GM12878 (cell line): ENCODE data around the gene MOCS1. TPM values are rescaled to one million over a fixed set of nuclear protein-coding genes. Genes with fewer than 3 reads are reported as not detected.

Source experiments
- ATAC-seq: fragments of 200-7000 bp; cut with Tn5 transposase; 3 replicates; pipeline ENCODE4 v1.9.1; 2020; ENCODE audit warnings: mild to moderate bottlenecking, moderate library complexity
- BruUV-seq: library from RNA; stranded (reverse); fragments of 400-500 nt; replicated peaks from 2 replicates; lab custom pipeline; 2021; lab: Mats Ljungman, UMichigan
- CTCF ChIA-PET: fragments of 300-600 bp; sonication (Branson Sonifier 250); formaldehyde crosslinking; extraction: SDS; loops from one replicate; lab custom pipeline; 2021; ENCODE audit warnings: inconsistent platforms; lab: Yijun Ruan, JAX
- POLR2A ChIA-PET: fragments of 350-600 bp; formaldehyde crosslinking; extraction: SDS; loops from one replicate; lab custom pipeline; 2021; ENCODE audit warnings: inconsistent platforms; lab: Charles Lee
- RAD21 ChIA-PET: fragments of 300-600 bp; sonication (Branson Sonifier 250); formaldehyde crosslinking; loops from one replicate; lab custom pipeline; 2023; ENCODE audit warnings: antibody characterized with exemption; ENCODE audit not compliant: unreplicated experiment; lab: Charles Lee
- SMC1A ChIA-PET: fragments of 300-600 bp; sonication (Branson Sonifier 250); formaldehyde crosslinking; loops from one replicate; lab custom pipeline; 2023; ENCODE audit not compliant: unreplicated experiment, uncharacterized antibody; lab: Charles Lee
- DNase-seq: peaks from one replicate; pipeline ENCODE4 v3.0.0-alpha.2; 2011; ENCODE audit warnings: low read depth, low spot score
- FAIRE-seq: peaks from 3 replicates; lab custom pipeline; 2011; peaks lifted over from hg19 to GRCh38; lab: Jason Lieb, UNC
- H2AFZ ChIP-seq: 2 replicates; pipeline ENCODE4 v1.6.0; 2011; ENCODE audit warnings: low read depth, low read length, control low read depth; ENCODE audit not compliant: control insufficient read depth
- H3K27ac ChIP-seq: 2 replicates; pipeline ENCODE4 v1.5.1; 2011; ENCODE audit warnings: control low read depth; ENCODE audit not compliant: control insufficient read depth, insufficient read depth
- H3K27me3 ChIP-seq, 2 experiments: replicated peaks in 1 of 2; 2 replicates each; pipeline versions ENCODE4 v1.6.0 to v1.6.1; 2011; ENCODE audit warnings: low read length in 1 of 2; ENCODE audit not compliant: control insufficient read depth in 2 of 2, insufficient read depth in 2 of 2
- H3K36me3 ChIP-seq, 2 experiments: 2 replicates each; pipeline ENCODE4 v1.5.1; 2011; ENCODE audit warnings: low read length in 1 of 2; ENCODE audit not compliant: control insufficient read depth in 2 of 2, insufficient read depth in 2 of 2
- H3K4me1 ChIP-seq: 2 replicates; pipeline ENCODE4 v1.6.1; 2011; ENCODE audit warnings: mild to moderate bottlenecking, low read length, moderate library complexity, mixed read lengths; ENCODE audit not compliant: control insufficient read depth, insufficient read depth
- H3K4me2 ChIP-seq: 2 replicates; pipeline ENCODE4 v1.6.0; 2011; ENCODE audit warnings: control low read depth; ENCODE audit not compliant: control insufficient read depth, insufficient read depth
- H3K4me3 ChIP-seq: fragments of 200-600 bp; sonication (generic); 2 replicates; pipeline ENCODE4 v1.5.1; 2016
- H3K79me2 ChIP-seq: 2 replicates; pipeline ENCODE4 v1.6.0; 2011; ENCODE audit warnings: low read length; ENCODE audit not compliant: control insufficient read depth, insufficient read depth
- H3K9ac ChIP-seq: 2 replicates; pipeline ENCODE4 v1.8.0; 2011; ENCODE audit warnings: low read length, control low read depth, mixed read lengths; ENCODE audit not compliant: control insufficient read depth, insufficient read depth
- H3K9me3 ChIP-seq: replicated peaks from 3 replicates; pipeline ENCODE4 v1.5.1; 2011; ENCODE audit warnings: mild to moderate bottlenecking, low read length; ENCODE audit not compliant: control insufficient read depth, insufficient read depth
- H4K20me1 ChIP-seq: 2 replicates; pipeline ENCODE4 v1.6.0; 2011; ENCODE audit not compliant: control insufficient read depth, insufficient read depth
- FOXM1 ChIP-seq: IDR thresholded peaks from 2 replicates; pipeline ENCODE4 v1.6.1; 2012; ENCODE audit warnings: low read depth, mild to moderate bottlenecking, inconsistent platforms, low read length, moderate library complexity
- IKZF1 ChIP-seq: fragments of 450-650 bp; conservative IDR thresholded peaks from 2 replicates; pipeline ENCODE4 v1.6.1; 2017; ENCODE audit warnings: antibody characterized with exemption, mild to moderate bottlenecking
- RUNX3 ChIP-seq: IDR thresholded peaks from 2 replicates; pipeline ENCODE4 v1.6.1; 2012; ENCODE audit warnings: low read length, inconsistent platforms
- SP1 ChIP-seq: IDR thresholded peaks from one replicate; pipeline ENCODE4 v1.6.1; 2011; ENCODE audit warnings: low read depth, low read length
- STAT3 ChIP-seq: IDR thresholded peaks from 2 replicates; pipeline ENCODE4 v1.6.1; 2011; ENCODE audit warnings: low read depth, low read length, improper control_type of control experiment
- SUPT20H ChIP-seq: IDR thresholded peaks from 2 replicates; pipeline ENCODE4 v1.6.1; 2011; ENCODE audit warnings: low read depth, mild to moderate bottlenecking, low read length, moderate library complexity, borderline replicate concordance; ENCODE audit not compliant: control insufficient read depth
- TCF3 ChIP-seq: IDR thresholded peaks from 2 replicates; pipeline ENCODE4 v1.6.1; 2012; ENCODE audit warnings: low read depth, mild to moderate bottlenecking, low read length, borderline replicate concordance; ENCODE audit not compliant: insufficient read depth
- WRNIP1 ChIP-seq: IDR thresholded peaks from 2 replicates; pipeline ENCODE4 v1.6.1; 2011; ENCODE audit warnings: low read depth, low read length, improper control_type of control experiment, borderline replicate concordance
- ZZZ3 ChIP-seq: IDR thresholded peaks from 2 replicates; pipeline ENCODE4 v1.6.1; 2011; ENCODE audit warnings: low read depth; ENCODE audit not compliant: control insufficient read depth, insufficient read length
- WGBS: methylation state at CpG from one replicate; pipeline ENCODE4 v1.1.6; 2016; ENCODE audit warnings: low lambda C conversion rate; ENCODE audit not compliant: insufficient replicate concordance, insufficient coverage; ENCODE audit errors: missing lambda C conversion rate; 5-methylcytosine and 5-hydroxymethylcytosine counted together
- in situ Hi-C: fragments of 300-500 bp; cut with MboI; formaldehyde crosslinking; loops from 9 replicates; pipeline ENCODE4 v1.14.3; 2018; ENCODE audit warnings: mixed read lengths
- intact Hi-C: fragments of 100-400 bp; cut with micrococcal nuclease; formaldehyde crosslinking; loops from one replicate; pipeline ENCODE4 v1.14.2; 2022; ENCODE audit not compliant: unreplicated experiment
- polyA plus RNA-seq, 11 experiments: library from polyadenylated mRNA; depleted of rRNA in 4 of 11; unstranded in 6 of 11; stranded (reverse) in 5 of 11; fragments of >200 nt; fragmentation: Nextera tagmentation in 4 of 11; fragmentation: Illumina TruSeq in 1 of 11; extraction: Ambion mirVana in 4 of 11; extraction: Trizol in 1 of 11; gene quantifications; 1 replicate in 1 of 11; 2 replicates in 10 of 11; pipeline versions ENCODE4 v1.2.1 to v1.2.3, GENCODE V29; 2011 to 2016; ENCODE audit warnings: inconsistent platforms in 2 of 11, missing spikeins in 2 of 11, low read depth in 1 of 11
- total RNA-seq, 4 experiments: library from RNA; depleted of rRNA in 3 of 4; stranded (reverse); fragments of >200 nt in 3 of 4; fragmentation: Illumina TruSeq in 1 of 4; extraction: Trizol in 1 of 4; gene quantifications; 2 replicates each; pipeline versions ENCODE4 v1.2.1 to v1.2.3, GENCODE V29; 2013 to 2021
- TF ChIP-seq, protein P1 (sequence below): fragments of 450-650 bp; IDR thresholded peaks from 2 replicates; pipeline ENCODE4 v1.6.1; 2018; ENCODE audit warnings: borderline replicate concordance, mild to moderate bottlenecking; ENCODE audit not compliant: partially characterized antibody
- TF ChIP-seq, protein P2 (sequence below): fragments of 450-650 bp; IDR thresholded peaks from 2 replicates; pipeline ENCODE4 v1.6.1; 2016; ENCODE audit warnings: mild to moderate bottlenecking
- TF ChIP-seq, protein P3 (sequence below): fragments of 450-650 bp; IDR thresholded peaks from 2 replicates; pipeline ENCODE4 v1.6.1; 2016; ENCODE audit warnings: mild to moderate bottlenecking
- TF ChIP-seq, protein P4 (sequence below): fragments of 450-650 bp; conservative IDR thresholded peaks from 2 replicates; pipeline ENCODE4 v1.6.1; 2017; ENCODE audit warnings: mild to moderate bottlenecking, moderate library complexity
- TF ChIP-seq, protein P5 (sequence below): fragments of 450-650 bp; IDR thresholded peaks from 2 replicates; pipeline ENCODE4 v1.6.1; 2018; ENCODE audit warnings: mild to moderate bottlenecking, low read depth, moderate library complexity; ENCODE audit not compliant: partially characterized antibody

MOCS1 gene
- total and polyA plus RNA-seq, 10 of the 15 experiments (the other 5 are each of a cell fraction or from before 2014, with no cell fraction given), result 0.02 to 5.4 (median 0.16) TPM; not detected in 2

DNA sequence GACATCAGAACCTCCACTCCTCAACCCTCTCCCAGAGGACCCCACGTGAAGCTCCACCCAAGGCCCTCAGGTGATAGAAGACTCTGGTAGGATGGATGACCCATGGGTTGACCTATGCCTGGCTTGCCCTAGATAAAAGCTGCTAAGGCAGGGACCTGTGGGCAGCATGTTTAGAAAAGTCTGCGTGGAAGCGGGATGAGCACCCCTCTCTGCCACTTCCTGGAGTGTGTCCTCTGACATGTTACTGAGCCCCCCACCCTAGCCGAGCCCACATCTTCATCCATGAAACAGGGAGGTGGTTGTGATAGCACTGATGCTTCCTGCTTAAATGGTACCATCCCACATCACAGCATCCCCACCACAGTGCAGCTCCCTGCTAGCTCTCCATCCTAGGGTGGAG is 21.8 kb downstream of the MOCS1 start:
- Histone ChIP-seq H4K20me1 (no peaks in the 10 kb centered on the region), H3K9me3 (no peaks in the 10 kb centered on the region), H3K4me1 (no peaks in the 10 kb centered on the region), H3K79me2 (no peaks in the 10 kb centered on the region), H3K4me3 (no peak overlapping the region), H3K27me3 (no peaks in the 10 kb centered on the region), H3K9ac (no peak overlapping the region), H2AFZ (no peak overlapping the region), H3K36me3 (no peaks in the 10 kb centered on the region), H3K4me2 (no peak overlapping the region), H3K27ac (no peak overlapping the region)
- intact Hi-C loops (no loop called here), in situ Hi-C loops (no loop called here)
- SMC1A ChIA-PET, result interaction anchor here (1.2 kb wide), 1 partner anchor 10 kb away, joined by 3 read pairs; no protein-coding TSS in a partner anchor
- FAIRE-seq (no peak), DNase-seq (no peak), ATAC-seq (no peak)
- WGBS, result 18% methylated on average over 4 of the region's 4 CpGs
- POLR2A ChIA-PET, result no interaction called here
- no TSS peak for BruUV-seq
- CTCF ChIA-PET, result no interaction called here
- RAD21 ChIA-PET, result no interaction called here
- TF ChIP-seq WRNIP1 (no peak), SUPT20H (no peak), IKZF1 (no peak), FOXM1 (no peak), STAT3 (no peak), TCF3 (no peak), SP1 (no peak), ZZZ3 (no peak), RUNX3 (no peak)
- TF ChIP-seq, protein P1, sequence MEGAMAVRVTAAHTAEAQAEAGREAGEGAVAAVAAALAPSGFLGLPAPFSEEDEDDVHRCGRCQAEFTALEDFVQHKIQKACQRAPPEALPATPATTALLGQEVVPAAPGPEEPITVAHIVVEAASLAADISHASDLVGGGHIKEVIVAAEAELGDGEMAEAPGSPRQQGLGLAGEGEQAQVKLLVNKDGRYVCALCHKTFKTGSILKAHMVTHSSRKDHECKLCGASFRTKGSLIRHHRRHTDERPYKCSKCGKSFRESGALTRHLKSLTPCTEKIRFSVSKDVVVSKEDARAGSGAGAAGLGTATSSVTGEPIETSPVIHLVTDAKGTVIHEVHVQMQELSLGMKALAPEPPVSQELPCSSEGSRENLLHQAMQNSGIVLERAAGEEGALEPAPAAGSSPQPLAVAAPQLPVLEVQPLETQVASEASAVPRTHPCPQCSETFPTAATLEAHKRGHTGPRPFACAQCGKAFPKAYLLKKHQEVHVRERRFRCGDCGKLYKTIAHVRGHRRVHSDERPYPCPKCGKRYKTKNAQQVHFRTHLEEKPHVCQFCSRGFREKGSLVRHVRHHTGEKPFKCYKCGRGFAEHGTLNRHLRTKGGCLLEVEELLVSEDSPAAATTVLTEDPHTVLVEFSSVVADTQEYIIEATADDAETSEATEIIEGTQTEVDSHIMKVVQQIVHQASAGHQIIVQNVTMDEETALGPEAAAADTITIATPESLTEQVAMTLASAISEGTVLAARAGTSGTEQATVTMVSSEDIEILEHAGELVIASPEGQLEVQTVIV, result no peak
- TF ChIP-seq, protein P2, sequence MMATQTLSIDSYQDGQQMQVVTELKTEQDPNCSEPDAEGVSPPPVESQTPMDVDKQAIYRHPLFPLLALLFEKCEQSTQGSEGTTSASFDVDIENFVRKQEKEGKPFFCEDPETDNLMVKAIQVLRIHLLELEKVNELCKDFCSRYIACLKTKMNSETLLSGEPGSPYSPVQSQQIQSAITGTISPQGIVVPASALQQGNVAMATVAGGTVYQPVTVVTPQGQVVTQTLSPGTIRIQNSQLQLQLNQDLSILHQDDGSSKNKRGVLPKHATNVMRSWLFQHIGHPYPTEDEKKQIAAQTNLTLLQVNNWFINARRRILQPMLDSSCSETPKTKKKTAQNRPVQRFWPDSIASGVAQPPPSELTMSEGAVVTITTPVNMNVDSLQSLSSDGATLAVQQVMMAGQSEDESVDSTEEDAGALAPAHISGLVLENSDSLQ, result no peak
- TF ChIP-seq, protein P3, sequence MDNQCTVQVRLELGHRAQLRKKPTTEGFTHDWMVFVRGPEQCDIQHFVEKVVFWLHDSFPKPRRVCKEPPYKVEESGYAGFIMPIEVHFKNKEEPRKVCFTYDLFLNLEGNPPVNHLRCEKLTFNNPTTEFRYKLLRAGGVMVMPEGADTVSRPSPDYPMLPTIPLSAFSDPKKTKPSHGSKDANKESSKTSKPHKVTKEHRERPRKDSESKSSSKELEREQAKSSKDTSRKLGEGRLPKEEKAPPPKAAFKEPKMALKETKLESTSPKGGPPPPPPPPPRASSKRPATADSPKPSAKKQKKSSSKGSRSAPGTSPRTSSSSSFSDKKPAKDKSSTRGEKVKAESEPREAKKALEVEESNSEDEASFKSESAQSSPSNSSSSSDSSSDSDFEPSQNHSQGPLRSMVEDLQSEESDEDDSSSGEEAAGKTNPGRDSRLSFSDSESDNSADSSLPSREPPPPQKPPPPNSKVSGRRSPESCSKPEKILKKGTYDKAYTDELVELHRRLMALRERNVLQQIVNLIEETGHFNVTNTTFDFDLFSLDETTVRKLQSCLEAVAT, result no peak
- TF ChIP-seq, protein P4, sequence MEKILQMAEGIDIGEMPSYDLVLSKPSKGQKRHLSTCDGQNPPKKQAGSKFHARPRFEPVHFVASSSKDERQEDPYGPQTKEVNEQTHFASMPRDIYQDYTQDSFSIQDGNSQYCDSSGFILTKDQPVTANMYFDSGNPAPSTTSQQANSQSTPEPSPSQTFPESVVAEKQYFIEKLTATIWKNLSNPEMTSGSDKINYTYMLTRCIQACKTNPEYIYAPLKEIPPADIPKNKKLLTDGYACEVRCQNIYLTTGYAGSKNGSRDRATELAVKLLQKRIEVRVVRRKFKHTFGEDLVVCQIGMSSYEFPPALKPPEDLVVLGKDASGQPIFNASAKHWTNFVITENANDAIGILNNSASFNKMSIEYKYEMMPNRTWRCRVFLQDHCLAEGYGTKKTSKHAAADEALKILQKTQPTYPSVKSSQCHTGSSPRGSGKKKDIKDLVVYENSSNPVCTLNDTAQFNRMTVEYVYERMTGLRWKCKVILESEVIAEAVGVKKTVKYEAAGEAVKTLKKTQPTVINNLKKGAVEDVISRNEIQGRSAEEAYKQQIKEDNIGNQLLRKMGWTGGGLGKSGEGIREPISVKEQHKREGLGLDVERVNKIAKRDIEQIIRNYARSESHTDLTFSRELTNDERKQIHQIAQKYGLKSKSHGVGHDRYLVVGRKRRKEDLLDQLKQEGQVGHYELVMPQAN, result no peak
- TF ChIP-seq, protein P5, sequence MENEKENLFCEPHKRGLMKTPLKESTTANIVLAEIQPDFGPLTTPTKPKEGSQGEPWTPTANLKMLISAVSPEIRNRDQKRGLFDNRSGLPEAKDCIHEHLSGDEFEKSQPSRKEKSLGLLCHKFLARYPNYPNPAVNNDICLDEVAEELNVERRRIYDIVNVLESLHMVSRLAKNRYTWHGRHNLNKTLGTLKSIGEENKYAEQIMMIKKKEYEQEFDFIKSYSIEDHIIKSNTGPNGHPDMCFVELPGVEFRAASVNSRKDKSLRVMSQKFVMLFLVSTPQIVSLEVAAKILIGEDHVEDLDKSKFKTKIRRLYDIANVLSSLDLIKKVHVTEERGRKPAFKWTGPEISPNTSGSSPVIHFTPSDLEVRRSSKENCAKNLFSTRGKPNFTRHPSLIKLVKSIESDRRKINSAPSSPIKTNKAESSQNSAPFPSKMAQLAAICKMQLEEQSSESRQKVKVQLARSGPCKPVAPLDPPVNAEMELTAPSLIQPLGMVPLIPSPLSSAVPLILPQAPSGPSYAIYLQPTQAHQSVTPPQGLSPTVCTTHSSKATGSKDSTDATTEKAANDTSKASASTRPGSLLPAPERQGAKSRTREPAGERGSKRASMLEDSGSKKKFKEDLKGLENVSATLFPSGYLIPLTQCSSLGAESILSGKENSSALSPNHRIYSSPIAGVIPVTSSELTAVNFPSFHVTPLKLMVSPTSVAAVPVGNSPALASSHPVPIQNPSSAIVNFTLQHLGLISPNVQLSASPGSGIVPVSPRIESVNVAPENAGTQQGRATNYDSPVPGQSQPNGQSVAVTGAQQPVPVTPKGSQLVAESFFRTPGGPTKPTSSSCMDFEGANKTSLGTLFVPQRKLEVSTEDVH, result no peak
